Memory B cell (primary cell): ENCODE measurements around the gene SH2B2.
"Not testable (repeated sequence)": the region's sequence is repeated elsewhere in the genome, so short reads cannot be mapped to it uniquely, and the experiment has no call there.

Source experiments
- ATAC-seq: fragments of 150-1000 bp; cut with Tn5 transposase; 2 replicates; pipeline ENCODE4 v1.10.0; 2021; ENCODE audit warnings: low read depth, mild to moderate bottlenecking, moderate library complexity
- DNase-seq, 2 donors: peaks; one replicate each; pipeline ENCODE4 v3.0.0; 2022; ENCODE audit warnings: low spot score in 2 of 2
- H3K27ac Mint-ChIP-seq: one replicate; pipeline ENCODE4 v1.8.0; 2022; ENCODE audit warnings: mild to moderate bottlenecking, moderate library complexity, mixed read lengths
- H3K27me3 Mint-ChIP-seq: one replicate; pipeline ENCODE4 v1.8.0; 2022; ENCODE audit warnings: mixed read lengths
- H3K36me3 Mint-ChIP-seq: one replicate; pipeline ENCODE4 v1.8.0; 2022; ENCODE audit warnings: mild to moderate bottlenecking, mixed read lengths
- H3K4me1 Mint-ChIP-seq: one replicate; pipeline ENCODE4 v1.8.0; 2022; ENCODE audit warnings: mixed read lengths
- H3K4me3 Mint-ChIP-seq: one replicate; pipeline ENCODE4 v1.8.0; 2022; ENCODE audit warnings: mild to moderate bottlenecking, moderate library complexity, mixed read lengths
- H3K9me3 Mint-ChIP-seq: one replicate; pipeline ENCODE4 v1.8.0; 2022; ENCODE audit warnings: mixed read lengths

The SH2B2 gene

GRCh38 chr7:102337002-102337401 is 50.3 kb downstream of the SH2B2 start:
- H3K27me3 Mint-ChIP-seq, H3K4me1 Mint-ChIP-seq, DNase-seq, H3K4me3 Mint-ChIP-seq, H3K9me3 Mint-ChIP-seq, H3K36me3 Mint-ChIP-seq, H3K27ac Mint-ChIP-seq: not testable (repeated sequence)
- peak; percentile 29 for ATAC-seq

GRCh38 chr7:102337420-102337819 is 50.8 kb downstream of the SH2B2 start:
- ATAC-seq, H3K27ac Mint-ChIP-seq, H3K36me3 Mint-ChIP-seq, DNase-seq, H3K27me3 Mint-ChIP-seq, H3K9me3 Mint-ChIP-seq, H3K4me1 Mint-ChIP-seq: not testable (repeated sequence)
- peak overlapping the region; percentile 32 for H3K4me3 Mint-ChIP-seq

- H3K4me1 Mint-ChIP-seq, ATAC-seq, H3K9me3 Mint-ChIP-seq, H3K27me3 Mint-ChIP-seq, H3K36me3 Mint-ChIP-seq, DNase-seq, H3K27ac Mint-ChIP-seq, H3K4me3 Mint-ChIP-seq: not testable (repeated sequence)
These were observed 54.1 kb downstream of the SH2B2 start for GRCh38 chr7:102340599-102341368.

- H3K27ac Mint-ChIP-seq, DNase-seq, H3K4me1 Mint-ChIP-seq, H3K4me3 Mint-ChIP-seq, H3K9me3 Mint-ChIP-seq, ATAC-seq, H3K36me3 Mint-ChIP-seq, H3K27me3 Mint-ChIP-seq: not testable (repeated sequence)
These were observed 60.3 kb downstream of the SH2B2 start for GRCh38 chr7:102346983-102347382.

GRCh38 chr7:102356344-102356743 is 69.7 kb downstream of the SH2B2 start, which contains the start of gene SPDYE6:
SPDYE6 (minus strand) TSS chr7:102356444; CDS start chr7:102356023, 421 bp downstream.
- H3K4me3 Mint-ChIP-seq, H3K27ac Mint-ChIP-seq, H3K9me3 Mint-ChIP-seq, H3K27me3 Mint-ChIP-seq, DNase-seq, H3K36me3 Mint-ChIP-seq, H3K4me1 Mint-ChIP-seq, ATAC-seq: not testable (repeated sequence)

GRCh38 chr7:102363549-102364393 is 77.1 kb downstream of the SH2B2 start:
- H3K36me3 Mint-ChIP-seq, H3K4me1 Mint-ChIP-seq, H3K27me3 Mint-ChIP-seq, H3K9me3 Mint-ChIP-seq: not testable (repeated sequence)
- peak overlapping the region; percentile 86 for H3K27ac Mint-ChIP-seq
- ATAC-seq (peak; percentile 97), DNase-seq (peak; percentile 73 to 87)
- peak overlapping the region; percentile 91 for H3K4me3 Mint-ChIP-seq

GRCh38 chr7:102364394-102364886 is 77.8 kb downstream of the SH2B2 start:
- H3K27me3 Mint-ChIP-seq, ATAC-seq, H3K36me3 Mint-ChIP-seq, DNase-seq, H3K9me3 Mint-ChIP-seq, H3K4me1 Mint-ChIP-seq: not testable (repeated sequence)
- Mint-ChIP-seq H3K4me3 (peak overlapping the region; percentile 91), H3K27ac (peak overlapping the region; percentile 86)

GRCh38 chr7:102365390-102365789 is 78.7 kb downstream of the SH2B2 start:
- not testable (repeated sequence) for ATAC-seq, H3K36me3 Mint-ChIP-seq, DNase-seq, H3K27me3 Mint-ChIP-seq, H3K9me3 Mint-ChIP-seq, H3K4me1 Mint-ChIP-seq, H3K4me3 Mint-ChIP-seq, H3K27ac Mint-ChIP-seq

- H3K9me3 Mint-ChIP-seq, DNase-seq, H3K27me3 Mint-ChIP-seq, H3K4me3 Mint-ChIP-seq, ATAC-seq, H3K27ac Mint-ChIP-seq: not testable (repeated sequence)
- Mint-ChIP-seq H3K36me3 (peaks cover 16% of the 10 kb centered on the region), H3K4me1 (peaks cover 13% of the 10 kb centered on the region)
These were observed 83.4 kb downstream of the SH2B2 start for GRCh38 chr7:102370038-102370437.
